HuH-7 (cell line): Measurements from ENCODE around the gene WDR87.
A peak's percentile ranks its signal among the peaks of the same experiment; 100 is the strongest.
"Not testable (repeated sequence)": the region's sequence is repeated elsewhere in the genome, so short reads cannot be mapped to it uniquely, and the experiment has no call there.

Source experiments
- DNase-seq: peaks from one replicate; pipeline ENCODE4 v3.0.0; 2011; ENCODE audit warnings: low spot score

Gene WDR87

GRCh38 chr19:37930416-37930815 is 24.0 kb upstream of the WDR87 start:
- no peak for DNase-seq

- no peak for DNase-seq
Observed at GRCh38 chr19:37929355-37929923, 23.0 kb upstream of the WDR87 start.

- DNase-seq: peak; percentile 55
Observed at GRCh38 chr19:37928527-37929286, 22.3 kb upstream of the WDR87 start.

GRCh38 chr19:37926711-37927110 is 20.3 kb upstream of the WDR87 start:
- no peak for DNase-seq

GRCh38 chr19:37926255-37926654 is 19.9 kb upstream of the WDR87 start:
- DNase-seq: no peak

GRCh38 chr19:37925212-37925611 is 18.8 kb upstream of the WDR87 start:
- DNase-seq: no peak

GRCh38 chr19:37924573-37924972 is 18.2 kb upstream of the WDR87 start:
- not testable (repeated sequence) for DNase-seq

- no peak for DNase-seq
Observed at GRCh38 chr19:37920591-37921450, 14.4 kb upstream of the WDR87 start.

- no peak for DNase-seq
Observed at GRCh38 chr19:37914908-37915307, 8.5 kb upstream of the WDR87 start.

- no peak for DNase-seq
Observed at GRCh38 chr19:37909661-37910199, 3.3 kb upstream of the WDR87 start.

GRCh38 chr19:37907735-37908455 is 1.5 kb upstream of the WDR87 start:
- DNase-seq: no peak

GRCh38 chr19:37906869-37907734 is 708 bp upstream of the WDR87 start, which contains the start of gene SIPA1L3:
Gene SIPA1L3, plus strand, starts transcription at chr19:37907208. Its CDS starts 174,358 bp downstream, at chr19:38081566.
- peak; percentile 94 for DNase-seq

- DNase-seq: no peak
Observed at GRCh38 chr19:37903096-37903495, 3.3 kb downstream of the WDR87 start.

GRCh38 chr19:37902668-37903067 is 3.7 kb downstream of the WDR87 start:
- peak; percentile 89 for DNase-seq

GRCh38 chr19:37899966-37900365 is 6.4 kb downstream of the WDR87 start:
- no peak for DNase-seq

GRCh38 chr19:37899453-37899852 is 6.9 kb downstream of the WDR87 start:
- no peak for DNase-seq

GRCh38 chr19:37896180-37896579 is 10.2 kb downstream of the WDR87 start:
- DNase-seq: no peak

GRCh38 chr19:37893845-37894575 is 12.4 kb downstream of the WDR87 start:
- no peak for DNase-seq

- DNase-seq: no peak
Observed at GRCh38 chr19:37886571-37886970, 19.8 kb downstream of the WDR87 start.

GRCh38 chr19:37885392-37885791 is 21.0 kb downstream of the WDR87 start:
- DNase-seq: no peak
